Ramos (cell line): Measurements from ENCODE around the gene SOX15.
"Not testable (repeated sequence)": the region's sequence is repeated elsewhere in the genome, so short reads cannot be mapped to it uniquely, and the experiment has no call there.

Source experiments
- in situ Hi-C: fragments of 300-500 bp; cut with MboI; formaldehyde crosslinking; loops from one replicate; pipeline ENCODE4 v1.14.3; 2022; ENCODE audit warnings: low sequenced_read_pairs; ENCODE audit not compliant: unreplicated experiment

SOX15 gene

DNA sequence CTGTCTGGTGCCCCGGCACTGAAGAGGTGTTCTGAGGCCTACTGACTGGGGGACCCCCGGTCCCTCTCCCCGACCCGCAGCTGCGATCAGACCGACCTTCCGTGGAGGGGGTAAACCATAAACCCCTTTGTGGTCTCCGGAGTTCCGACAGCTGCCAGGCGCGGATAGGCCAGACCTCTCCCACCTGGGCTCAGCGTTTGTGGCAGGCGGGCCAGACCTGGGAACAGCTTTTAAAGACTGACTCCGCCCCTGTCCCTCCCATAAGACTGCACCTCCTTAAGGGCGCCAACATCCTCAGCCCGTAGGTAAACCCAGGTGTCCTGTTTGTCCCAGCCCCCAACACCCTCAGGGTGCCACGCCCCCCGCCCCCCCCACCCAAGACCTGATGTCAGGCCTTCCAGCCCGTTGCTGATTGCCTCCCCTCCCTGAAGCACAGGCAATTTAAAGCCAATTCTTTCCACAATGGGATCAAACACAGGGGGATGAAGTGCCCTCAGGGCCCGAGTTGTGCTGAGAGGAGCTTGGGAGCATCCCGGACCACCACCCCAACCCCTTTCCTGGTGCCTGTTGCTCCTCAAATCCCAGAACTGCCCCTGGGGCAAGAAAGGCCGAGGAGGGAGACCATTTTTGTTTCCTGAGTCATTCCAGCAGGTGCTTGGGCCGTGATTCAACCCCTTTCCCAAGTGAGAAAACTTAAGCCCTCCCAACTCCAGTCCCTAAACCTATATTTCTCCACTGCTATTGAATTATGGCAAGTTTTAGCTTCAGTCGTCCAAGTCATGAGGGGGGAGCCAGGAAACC lies at the start of gene SOX15:
SOX15 (minus strand) TSS at position 204 of the 801 bp plus-strand sequence. CDS start 418 bp downstream, outside the sequence.
- in situ Hi-C loops, result no loop called here

DNA sequence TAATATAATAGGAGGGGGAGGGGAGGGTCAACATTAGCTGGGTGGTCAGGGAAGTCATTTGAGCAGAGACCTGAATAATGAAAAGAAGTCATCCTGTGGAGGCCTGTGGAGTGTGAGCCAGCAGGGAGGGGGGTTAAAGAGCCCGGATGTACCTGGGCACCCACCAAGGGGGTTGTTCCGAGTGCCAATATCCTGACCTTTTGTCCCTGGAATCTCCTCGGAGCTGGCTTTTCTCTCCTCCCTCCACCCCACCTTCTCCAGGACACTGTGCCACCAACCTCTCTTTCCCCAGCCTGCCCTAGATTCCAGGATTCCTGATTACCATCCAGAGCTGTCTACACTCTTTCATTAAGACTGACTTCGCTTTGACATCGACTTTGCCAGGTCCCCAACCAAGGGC lies 46.3 kb upstream of the SOX15 start:
- in situ Hi-C loops, result no loop called here

- in situ Hi-C loops, result no loop called here
Measured at GRCh38 chr17:7634384-7634783, 44.5 kb upstream of the SOX15 start.

DNA sequence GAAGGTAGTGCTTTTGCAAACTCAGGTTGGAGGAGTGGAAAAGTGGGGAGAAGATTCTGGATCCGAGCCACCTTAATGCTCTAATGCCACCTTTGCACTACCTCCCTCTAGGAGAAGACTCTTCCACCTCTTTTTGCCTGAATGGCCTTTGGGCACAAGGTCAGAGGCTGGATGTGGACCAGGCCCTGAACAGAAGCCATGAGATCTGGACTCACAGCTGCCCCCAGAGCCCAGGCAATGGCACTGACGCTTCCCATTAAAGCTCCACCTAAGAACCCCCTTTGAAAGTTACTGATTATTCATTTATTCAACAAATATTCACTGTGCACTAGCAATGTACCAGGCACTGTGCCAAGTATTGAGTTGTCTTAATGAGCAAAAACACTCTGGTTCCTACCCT lies 43.2 kb upstream of the SOX15 start:
- in situ Hi-C loops, result no loop called here

DNA sequence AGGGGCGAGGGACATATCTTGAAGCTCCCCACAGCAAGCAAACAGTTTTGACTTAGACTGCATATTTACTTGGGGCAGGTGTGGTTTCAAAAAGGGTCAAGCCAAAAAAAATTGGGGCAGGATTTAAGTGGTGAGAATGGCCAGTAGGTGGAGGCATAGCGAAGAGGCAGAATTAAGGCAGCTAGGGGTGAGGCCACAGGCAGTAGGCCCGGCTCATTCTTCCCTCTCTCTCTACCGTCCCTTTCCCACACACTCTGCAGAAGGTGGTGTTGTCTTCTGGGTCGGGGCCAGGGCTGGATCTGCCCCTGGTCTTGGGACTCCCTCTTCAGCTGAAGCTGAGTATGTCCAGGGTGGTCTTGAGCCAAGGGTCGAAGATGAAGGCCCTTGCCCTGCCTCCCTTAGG lies 42.6 kb upstream of the SOX15 start:
- in situ Hi-C loops, result no loop called here

DNA sequence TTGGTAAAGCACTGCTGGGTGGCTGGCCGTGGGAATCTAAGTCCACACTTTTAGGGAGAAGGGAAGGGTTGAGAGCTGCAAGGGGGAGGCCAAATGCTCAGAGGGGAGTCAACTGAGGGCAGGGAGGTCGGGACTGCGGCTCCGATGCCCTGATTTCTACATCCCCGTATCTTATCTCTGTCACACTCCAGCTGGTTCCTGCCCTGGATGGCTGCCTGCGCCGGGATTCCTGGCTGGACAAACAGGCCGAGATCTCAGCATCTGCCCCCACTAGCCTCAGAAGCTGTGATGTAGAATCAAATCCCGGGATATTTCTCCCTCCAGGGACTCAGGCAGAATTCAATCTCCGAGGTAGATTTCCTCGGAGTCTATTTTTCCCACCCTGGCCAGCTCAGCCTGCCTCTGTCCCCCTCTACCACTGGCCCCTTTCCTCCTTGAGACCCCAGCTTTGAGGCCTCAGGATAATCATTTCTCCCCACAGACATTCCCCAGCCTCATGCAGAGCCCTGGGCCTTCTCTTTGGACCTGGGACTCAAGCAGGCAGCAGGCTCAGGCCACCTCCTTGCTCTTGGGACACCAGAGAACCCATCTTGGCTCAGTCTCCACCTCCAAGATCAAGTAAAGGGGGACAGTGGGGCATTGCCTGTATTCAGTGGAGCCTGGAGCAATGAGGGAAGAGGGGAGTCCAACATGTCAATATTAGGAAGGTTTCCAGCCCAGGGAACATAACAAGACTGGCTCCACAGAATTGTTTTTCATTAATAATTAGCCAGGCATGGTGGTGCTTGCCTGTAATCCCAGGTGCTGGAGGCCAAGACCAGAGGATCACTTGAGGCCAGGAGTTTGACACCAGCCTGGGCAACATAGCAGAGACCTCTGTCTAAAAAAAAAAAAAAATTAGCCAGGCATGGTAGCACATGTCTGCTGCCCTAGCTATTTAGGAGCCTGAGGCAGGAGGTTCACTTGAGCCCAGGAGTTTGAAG lies 41.8 kb upstream of the SOX15 start:
- in situ Hi-C loops, result no loop called here

DNA sequence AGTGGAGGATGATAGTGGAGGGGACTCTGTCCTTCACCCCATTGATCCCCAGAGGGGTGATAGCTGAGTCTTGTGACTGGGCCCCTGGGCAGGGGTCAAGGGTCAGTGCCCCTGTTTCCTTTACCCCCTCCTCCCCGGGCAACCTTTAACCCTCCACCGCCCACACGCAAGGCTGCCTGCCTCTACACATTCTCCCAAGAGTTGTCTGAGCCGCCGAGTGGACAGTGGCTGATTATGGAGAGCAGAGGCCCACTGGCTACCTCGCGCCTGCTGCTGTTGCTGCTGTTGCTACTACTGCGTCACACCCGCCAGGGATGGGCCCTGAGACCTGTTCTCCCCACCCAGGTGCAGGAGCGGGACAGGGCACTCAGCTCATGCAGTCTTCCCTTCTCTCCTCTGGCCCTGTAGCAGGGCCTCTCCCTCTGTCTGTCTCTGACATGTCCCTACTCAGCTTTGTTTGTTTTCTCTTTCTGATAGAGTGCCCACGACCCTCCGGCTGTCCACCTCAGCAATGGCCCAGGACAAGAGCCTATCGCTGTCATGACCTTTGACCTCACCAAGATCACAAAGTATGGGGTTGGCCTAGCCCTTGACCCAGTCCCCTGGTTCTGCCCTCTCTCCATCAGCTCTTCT lies 40.2 kb upstream of the SOX15 start, which contains the start of gene SHBG:
SHBG (plus strand) TSS at position 197 of the 633 bp plus-strand sequence; CDS start at position 235, 38 bp downstream.
- in situ Hi-C loops, result no loop called here

- in situ Hi-C loops, result no loop called here
Measured at GRCh38 chr17:7627250-7628121, 37.6 kb upstream of the SOX15 start, which contains the start of gene SAT2. TSS of gene SAT2 (minus strand) at chr17:7627821. CDS start at chr17:7627635, 186 bp downstream.

DNA sequence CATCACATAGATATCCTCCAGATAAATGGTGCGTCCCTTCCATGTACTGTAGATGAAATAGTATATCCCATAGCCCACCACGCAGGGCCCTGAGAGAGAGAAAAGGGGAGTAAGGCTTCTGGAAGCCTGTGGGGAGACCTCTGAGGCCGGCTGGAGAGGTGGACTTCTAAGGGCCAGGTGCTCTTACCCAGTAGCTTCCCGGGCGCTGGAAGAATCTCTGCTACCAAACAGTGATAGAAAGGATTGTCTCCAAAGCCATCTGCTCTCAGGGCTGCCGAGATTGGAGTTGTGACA lies 37.0 kb upstream of the SOX15 start:
- in situ Hi-C loops, result no loop called here

DNA sequence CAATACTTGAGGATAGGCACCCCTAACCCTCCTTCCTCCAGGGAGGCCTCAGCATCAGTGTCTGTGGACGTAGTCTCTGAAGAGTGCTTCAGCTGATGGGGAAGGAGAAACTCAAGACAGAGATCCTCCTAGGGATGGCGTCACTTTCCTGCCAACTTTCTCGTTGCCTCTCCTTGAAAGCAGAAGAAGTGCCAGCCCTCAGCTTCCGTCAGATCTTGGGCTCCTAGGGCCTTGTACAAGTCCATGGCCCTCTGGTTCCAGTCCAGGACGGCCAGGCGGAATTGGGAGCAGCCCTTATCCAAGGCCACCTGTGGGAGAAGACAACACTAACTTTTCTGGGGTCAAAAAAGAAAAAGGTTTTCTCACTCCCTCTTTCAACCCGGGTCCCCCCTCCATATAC lies 36.4 kb upstream of the SOX15 start:
- in situ Hi-C loops, result no loop called here

DNA sequence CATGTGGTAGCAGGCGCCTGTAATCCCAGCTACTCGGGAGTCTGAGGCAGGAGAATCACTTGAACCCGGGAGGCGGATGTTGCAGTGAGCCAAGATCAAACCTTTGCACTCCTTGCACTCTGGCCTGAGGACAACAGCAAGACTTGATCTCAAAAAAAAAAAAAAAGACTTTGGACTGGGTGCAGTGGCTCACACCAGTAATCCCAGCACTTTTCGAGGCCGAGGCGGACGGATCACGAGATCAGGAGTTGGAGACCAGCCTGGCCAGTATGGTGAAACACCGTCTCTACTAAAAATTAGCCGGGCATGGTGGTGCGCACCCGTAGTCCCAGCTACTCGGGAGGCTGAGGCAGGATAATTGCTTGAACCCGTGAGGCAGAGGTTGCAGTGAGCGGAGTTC lies 35.9 kb upstream of the SOX15 start:
- in situ Hi-C loops, result not testable (repeated sequence)

DNA sequence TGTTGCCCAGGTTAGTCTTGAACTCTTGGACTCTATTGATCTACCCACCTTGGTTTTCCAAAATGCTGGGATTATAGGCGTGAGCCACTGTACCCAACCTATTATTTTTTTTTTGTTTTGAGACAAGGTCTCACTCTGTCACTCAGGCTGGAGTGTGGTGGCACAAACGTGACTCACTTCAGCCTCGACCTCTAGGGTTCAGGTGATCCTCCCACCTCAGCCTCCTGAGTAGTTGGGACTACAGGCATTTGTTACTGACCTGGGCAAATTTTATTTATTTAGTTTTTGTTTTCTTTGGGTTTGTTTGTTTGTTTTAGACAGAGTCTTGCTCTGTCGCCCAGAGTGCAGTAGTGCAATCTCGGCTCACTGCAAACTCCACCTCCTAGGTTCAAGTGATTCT lies 33.8 kb upstream of the SOX15 start:
- in situ Hi-C loops, result no loop called here

GRCh38 chr17:7620835-7621234 lies 30.9 kb upstream of the SOX15 start:
- in situ Hi-C loops, result no loop called here

- in situ Hi-C loops, result no loop called here
Measured at GRCh38 chr17:7618608-7619007, 28.7 kb upstream of the SOX15 start.

DNA sequence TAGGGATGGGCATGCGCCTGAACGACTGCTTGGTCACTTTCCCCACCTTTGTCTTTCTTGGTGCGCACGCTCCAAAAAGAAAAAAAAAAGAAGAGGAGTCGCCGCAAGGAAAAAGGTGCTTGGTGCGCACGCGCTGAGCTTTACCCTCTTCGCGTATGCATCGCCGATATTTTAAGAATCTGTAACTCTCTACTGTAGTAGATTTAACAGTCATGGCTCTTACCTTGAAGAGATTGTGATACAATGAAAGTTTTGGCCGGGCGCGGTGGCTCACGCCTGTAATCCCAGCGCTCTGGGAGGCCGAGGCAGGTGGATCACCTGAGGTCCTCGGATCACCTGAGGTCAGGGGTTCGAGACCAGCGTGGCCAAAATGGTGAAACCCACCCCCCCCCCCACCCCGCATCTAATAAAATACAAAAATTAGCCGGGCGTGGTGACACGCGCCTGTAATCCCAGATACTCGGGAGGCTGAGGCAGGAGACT lies 25.4 kb upstream of the SOX15 start:
- in situ Hi-C loops, result no loop called here

- in situ Hi-C loops, result no loop called here
Measured at GRCh38 chr17:7614425-7615264, 24.8 kb upstream of the SOX15 start, which contains the start of gene FXR2. TSS of gene FXR2 (minus strand) at chr17:7614897. CDS start at chr17:7614532, 365 bp downstream.

DNA sequence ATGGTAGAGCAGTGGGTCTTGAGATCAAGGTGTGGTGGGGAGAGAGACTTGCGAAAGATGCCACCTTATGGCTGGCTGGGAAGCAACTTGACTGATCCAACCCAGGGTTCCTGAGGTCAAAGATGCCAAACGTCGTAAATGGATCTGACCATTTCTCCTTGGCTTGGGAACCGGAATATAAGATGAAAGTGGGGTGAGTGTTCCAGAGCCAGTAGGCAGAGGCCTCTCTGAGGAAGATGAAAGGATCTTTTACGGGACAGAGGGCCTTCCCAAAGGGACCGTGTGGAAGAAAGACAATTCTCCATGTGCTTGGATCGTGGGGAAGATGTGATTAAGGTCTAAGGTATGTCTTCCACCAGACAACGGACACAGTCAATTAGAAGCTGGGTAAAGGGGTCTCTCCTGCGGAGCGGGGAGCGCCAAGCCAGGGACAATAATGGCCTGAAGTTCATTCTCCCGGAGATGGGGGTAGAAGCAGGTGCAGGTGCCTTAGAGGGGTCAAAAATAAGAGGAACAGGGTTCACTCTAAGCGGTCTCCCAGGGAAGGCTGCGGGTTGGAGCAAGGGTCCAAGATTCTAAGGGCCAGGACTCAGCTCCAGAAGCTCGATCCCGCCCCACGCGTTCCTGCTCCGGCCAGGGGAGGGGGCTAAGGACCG lies 24.0 kb upstream of the SOX15 start:
- in situ Hi-C loops, result no loop called here

GRCh38 chr17:7612294-7612640 lies 22.4 kb upstream of the SOX15 start:
- in situ Hi-C loops, result no loop called here
